GM23248 (cell line): ENCODE data around the gene NPAS2. TPM values are rescaled to one million over a fixed set of nuclear protein-coding genes. Genes with fewer than 3 reads are reported as not detected.

Experiments
- DNase-seq: peaks from one replicate; pipeline ENCODE4 v3.0.0-alpha.2; 2015
- H2AFZ ChIP-seq: fragments of 200-600 bp; sonication (generic); 2 replicates; pipeline ENCODE4 v1.6.1; 2016; ENCODE audit warnings: antibody characterized with exemption
- H3F3A ChIP-seq: fragments of 200-600 bp; sonication (generic); 2 replicates; pipeline ENCODE4 v1.6.1; 2016; ENCODE audit warnings: mild to moderate bottlenecking, antibody characterized with exemption, mixed run types; ENCODE audit not compliant: insufficient read depth
- H3K27ac ChIP-seq: fragments of 200-600 bp; sonication (generic); 2 replicates; pipeline ENCODE4 v1.5.1; 2016; ENCODE audit warnings: mild to moderate bottlenecking
- H3K27me3 ChIP-seq: fragments of 200-600 bp; sonication (generic); replicated peaks from 2 replicates; pipeline ENCODE4 v1.6.1; 2016; ENCODE audit warnings: mild to moderate bottlenecking; ENCODE audit not compliant: insufficient read depth
- H3K36me3 ChIP-seq: fragments of 200-600 bp; sonication (generic); 2 replicates; pipeline ENCODE4 v1.6.1; 2016; ENCODE audit warnings: low read depth, mild to moderate bottlenecking
- H3K4me1 ChIP-seq: fragments of 200-600 bp; sonication (generic); 2 replicates; pipeline ENCODE4 v1.6.1; 2016; ENCODE audit warnings: mild to moderate bottlenecking; ENCODE audit not compliant: insufficient read depth
- H3K4me2 ChIP-seq: fragments of 200-600 bp; sonication (generic); one replicate; pipeline ENCODE4 v1.6.1; 2016; ENCODE audit warnings: mild to moderate bottlenecking; ENCODE audit not compliant: unreplicated experiment
- H3K4me3 ChIP-seq: fragments of 200-600 bp; sonication (generic); 2 replicates; pipeline ENCODE4 v1.5.1; 2016; ENCODE audit warnings: mild to moderate bottlenecking
- H3K79me2 ChIP-seq: fragments of 200-600 bp; sonication (generic); 2 replicates; pipeline ENCODE4 v1.6.1; 2016; ENCODE audit warnings: mild to moderate bottlenecking; ENCODE audit not compliant: insufficient read depth
- H3K9ac ChIP-seq: fragments of 200-600 bp; sonication (generic); 2 replicates; pipeline ENCODE4 v1.6.1; 2016; ENCODE audit warnings: mild to moderate bottlenecking
- H3K9me2 ChIP-seq: fragments of 200-600 bp; sonication (generic); 2 replicates; pipeline ENCODE4 v1.6.1; 2016; ENCODE audit warnings: mixed run types, mild to moderate bottlenecking, moderate library complexity; ENCODE audit not compliant: insufficient read depth
- H3K9me3 ChIP-seq: fragments of 200-600 bp; sonication (generic); one replicate; pipeline ENCODE4 v1.6.1; 2017; ENCODE audit warnings: low read depth
- H4K20me1 ChIP-seq: fragments of 200-600 bp; sonication (generic); 2 replicates; pipeline ENCODE4 v1.6.0; 2016; ENCODE audit not compliant: insufficient read depth
- EZH2 ChIP-seq: fragments of 200-600 bp; sonication (generic); IDR thresholded peaks from 2 replicates; pipeline ENCODE4 v1.6.1; 2018; ENCODE audit warnings: antibody characterized with exemption, mild to moderate bottlenecking; ENCODE audit not compliant: insufficient read depth, poor library complexity, severe bottlenecking
- EZH2phosphoT487 ChIP-seq: fragments of 200-600 bp; sonication (generic); IDR thresholded peaks from 2 replicates; pipeline ENCODE4 v1.6.1; 2018; ENCODE audit warnings: antibody characterized with exemption, moderate library complexity, mild to moderate bottlenecking, low read depth; ENCODE audit not compliant: insufficient read depth
- WGBS, 2 experiments: methylation state at CpG; one replicate each; pipeline ENCODE4 v1.1.6; 2015 to 2017; ENCODE audit warnings: low lambda C conversion rate in 2 of 2, low coverage in 1 of 2; ENCODE audit errors: missing lambda C conversion rate in 2 of 2; 5-methylcytosine and 5-hydroxymethylcytosine counted together
- in situ Hi-C: fragments of 300-500 bp; cut with MboI; formaldehyde crosslinking; loops from 2 replicates; pipeline ENCODE4 v1.15.0; 2020
- polyA plus RNA-seq: library from polyadenylated mRNA; unstranded; fragments of >200 nt; fragmentation: Nextera tagmentation; extraction: Ambion mirVana; gene quantifications from 2 replicates; pipeline ENCODE4 v1.2.1, GENCODE V29; 2016
- total RNA-seq: library from RNA; depleted of rRNA; stranded (reverse); fragments of >200 nt; shearing (Covaris generic); gene quantifications from 2 replicates; pipeline ENCODE4 v1.2.3, GENCODE V29; 2014

NPAS2 gene
- total and polyA plus RNA-seq, 2 experiments from 2014 or later, result 3.8 to 10.8 TPM

DNA sequence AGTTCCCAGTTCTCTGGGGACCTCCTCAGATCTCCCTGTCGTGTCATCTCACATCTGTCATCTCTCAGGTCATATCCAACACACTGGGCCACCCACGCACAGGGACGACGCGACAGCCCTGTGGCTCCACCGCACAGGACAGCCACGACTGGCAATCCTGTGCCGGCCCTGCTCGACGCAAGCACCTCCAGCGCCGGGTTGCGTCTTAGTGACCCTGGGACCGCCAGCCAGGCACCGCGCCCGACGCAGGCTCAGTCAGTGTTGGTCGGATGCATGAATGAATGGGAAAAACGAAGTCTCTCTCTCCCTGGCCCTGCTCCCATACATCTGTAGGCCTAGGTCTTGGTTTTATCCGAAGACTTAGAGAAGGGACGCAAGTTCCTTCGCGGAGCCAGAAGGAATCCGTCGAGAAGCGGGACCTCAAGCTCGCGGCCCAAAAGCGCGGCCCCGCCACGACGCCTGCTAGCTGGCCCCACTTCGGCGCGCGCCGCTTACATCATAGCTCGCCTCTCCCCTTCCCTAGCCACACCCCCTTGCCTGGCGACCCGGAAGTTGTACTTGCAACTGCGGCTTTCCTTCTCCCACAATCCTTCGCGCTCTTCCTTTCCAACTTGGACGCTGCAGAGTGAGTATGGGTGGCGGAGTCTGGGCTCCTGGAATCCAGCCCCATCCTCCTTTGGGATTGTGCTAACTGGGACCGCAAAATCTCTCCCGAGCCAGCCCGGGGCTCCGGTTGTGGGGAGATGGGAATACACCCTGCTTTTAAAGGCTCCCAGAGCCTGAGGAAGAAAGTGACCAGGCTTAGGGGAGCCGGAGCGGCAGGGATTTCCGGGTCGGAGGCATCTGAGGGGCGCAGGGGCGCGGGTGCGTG lies 182.0 kb downstream of the NPAS2 start, which contains the start of gene RPL31:
Gene RPL31, plus strand, starts transcription at position 599 of the 871 bp plus-strand sequence. CDS start 413 bp downstream, outside the sequence.
- peak within 1 kb of the TSS; percentile 98 for H3K9ac ChIP-seq
- H3K4me3 ChIP-seq, result peak within 1 kb of the TSS; percentile 97
- peaks cover 46% of the 10 kb centered on the region for H3F3A ChIP-seq
- H3K9me3 ChIP-seq, result no peaks in the 10 kb centered on the region
- no peak for TF ChIP-seq EZH2
- no peak for TF ChIP-seq EZH2phosphoT487
- peaks cover 49% of the 10 kb centered on the region for H3K79me2 ChIP-seq
- DNase-seq, result peak; percentile 99
- in situ Hi-C loops, result no loop called here
- H3K4me2 ChIP-seq, result peak within 1 kb of the TSS; percentile 94
- H3K36me3 ChIP-seq, result peaks cover 37% of the 10 kb centered on the region
- peak within 1 kb of the TSS; percentile 83 for H3K27ac ChIP-seq
- no peaks in the 10 kb centered on the region for H3K9me2 ChIP-seq
- H4K20me1 ChIP-seq, result 0 out of 2 replicates have a peak, but pooled peaks cover 10% of the 10 kb centered on the region
- peak within 1 kb of the TSS; percentile 93 for H2AFZ ChIP-seq
- peaks cover 39% of the 10 kb centered on the region for H3K4me1 ChIP-seq
- 5 to 6% methylated on average over 57 to 59 of the region's 59 CpGs for WGBS, 2 experiments
- no peaks in the 10 kb centered on the region for H3K27me3 ChIP-seq

DNA sequence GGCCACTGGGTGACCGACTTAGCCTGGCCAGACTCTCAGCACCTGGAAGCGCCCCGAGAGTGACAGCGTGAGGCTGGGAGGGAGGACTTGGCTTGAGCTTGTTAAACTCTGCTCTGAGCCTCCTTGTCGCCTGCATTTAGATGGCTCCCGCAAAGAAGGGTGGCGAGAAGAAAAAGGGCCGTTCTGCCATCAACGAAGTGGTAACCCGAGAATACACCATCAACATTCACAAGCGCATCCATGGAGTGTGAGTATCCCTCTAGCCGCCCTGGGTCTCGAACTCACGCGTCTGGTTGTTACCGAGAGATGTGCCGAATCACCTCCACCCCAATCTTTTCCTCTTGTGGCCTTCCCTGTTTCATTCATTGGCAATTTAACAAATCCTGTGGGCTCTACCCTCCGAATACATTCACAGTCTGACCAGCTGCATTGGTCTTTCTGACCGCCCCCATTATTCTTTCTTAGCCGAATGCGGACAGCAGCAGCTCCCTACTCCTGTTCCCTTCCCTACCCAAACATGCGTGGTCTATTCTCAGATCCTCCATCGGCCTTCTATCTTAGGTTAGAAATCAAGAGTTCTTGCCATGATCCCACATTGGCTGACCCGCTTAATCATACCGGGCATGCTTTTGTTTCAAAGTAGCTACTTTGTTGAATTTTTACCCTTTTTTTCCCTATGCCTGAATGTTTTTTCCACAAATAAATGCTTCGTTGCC lies 182.8 kb downstream of the NPAS2 start:
- Histone ChIP-seq H3K4me2 (peak overlapping the region; percentile 94), H3K4me3 (peak overlapping the region; percentile 97), H3K27me3 (no peaks in the 10 kb centered on the region), H3K36me3 (peaks cover 45% of the 10 kb centered on the region), H3K27ac (peak overlapping the region; percentile 83), H3K4me1 (peaks cover 39% of the 10 kb centered on the region), H3K9me3 (no peaks in the 10 kb centered on the region), H3K79me2 (peaks cover 56% of the 10 kb centered on the region), H4K20me1 (0 out of 2 replicates have a peak, but pooled peaks cover 10% of the 10 kb centered on the region), H3F3A (peaks cover 54% of the 10 kb centered on the region), H2AFZ (peak overlapping the region; percentile 93), H3K9ac (peak overlapping the region; percentile 98), H3K9me2 (no peaks in the 10 kb centered on the region)
- WGBS, 2 experiments, result 2 to 3% methylated on average over 26 of the region's 26 CpGs
- TF ChIP-seq EZH2phosphoT487 (no peak), EZH2 (no peak)
- in situ Hi-C loops, result no loop called here
- peak; percentile 50 for DNase-seq

DNA sequence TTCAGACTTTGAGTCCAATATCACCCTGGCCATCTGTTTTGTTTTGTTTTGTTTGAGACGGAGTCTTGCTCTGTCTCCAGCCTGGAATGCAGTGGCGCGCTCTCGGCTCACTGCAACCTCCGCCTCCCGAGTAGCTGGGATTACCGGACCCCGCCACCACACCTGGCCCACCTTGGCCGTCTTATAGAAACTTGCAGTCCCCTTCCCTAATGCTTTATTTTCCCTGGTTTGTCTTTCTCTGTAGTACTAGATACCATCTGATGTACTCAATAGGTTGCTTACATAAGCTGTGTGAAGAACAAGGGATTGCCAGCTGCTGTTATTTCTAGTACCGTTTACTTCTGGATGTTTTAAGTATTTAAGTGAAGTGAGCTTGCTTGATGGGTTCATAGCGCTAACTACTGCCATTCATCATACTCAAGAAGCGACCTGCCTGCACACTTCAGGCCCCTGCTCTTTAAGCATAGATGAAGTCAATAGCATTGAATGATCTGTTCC lies 183.4 kb downstream of the NPAS2 start:
- in situ Hi-C loops, result no loop called here

More for the DNA sequence above, 183.4 kb downstream of the NPAS2 start:
- H3K9me2 ChIP-seq, result no peaks in the 10 kb centered on the region
- H3K36me3 ChIP-seq, result peaks cover 51% of the 10 kb centered on the region
- 0 out of 2 replicates have a peak, but pooled peaks cover 10% of the 10 kb centered on the region for H4K20me1 ChIP-seq
- TF ChIP-seq EZH2phosphoT487 (no peak), EZH2 (no peak)
- H3K4me1 ChIP-seq, result peaks cover 33% of the 10 kb centered on the region
- DNase-seq, result no peak
- peak overlapping the region; percentile 97 for H3K4me3 ChIP-seq
- H3K79me2 ChIP-seq, result peaks cover 61% of the 10 kb centered on the region
- peak overlapping the region; percentile 94 for H3K4me2 ChIP-seq
- no peaks in the 10 kb centered on the region for H3K9me3 ChIP-seq
- H3K27me3 ChIP-seq, result no peaks in the 10 kb centered on the region
- H3K27ac ChIP-seq, result peak overlapping the region; percentile 83
- H3K9ac ChIP-seq, result peak overlapping the region; percentile 98
- H2AFZ ChIP-seq, result no peak overlapping the region
- H3F3A ChIP-seq, result peaks cover 59% of the 10 kb centered on the region
- 34 to 41% methylated on average over 12 of the region's 12 CpGs for WGBS, 2 experiments
